Hematopoietic multipotent progenitor cell treated with erythropoietin and hydrocortisone succinate and interleukin-3 and kit ligand, for 6 days (in vitro differentiated cells): Measurements from ENCODE around the gene TMEM106C.
A peak's percentile ranks its signal among the peaks of the same experiment; 100 is the strongest.

Source experiments
- DNase-seq: peaks from one replicate; pipeline ENCODE4 v3.0.0-alpha.2; 2015

The TMEM106C gene

GRCh38 chr12:47999816-48000215, 36.4 kb downstream of the TMEM106C start:
- DNase-seq, result no peak

- DNase-seq, result no peak
Observed at GRCh38 chr12:48000878-48001504, 37.6 kb downstream of the TMEM106C start.

GRCh38 chr12:48001505-48002413, 38.4 kb downstream of the TMEM106C start:
- no peak for DNase-seq

GRCh38 chr12:48002414-48002730, 39.0 kb downstream of the TMEM106C start:
- DNase-seq, result no peak

- DNase-seq, result no peak
Observed at GRCh38 chr12:48002773-48003218, 39.4 kb downstream of the TMEM106C start.

GRCh38 chr12:48003226-48004052, 40.0 kb downstream of the TMEM106C start:
- peak; percentile 26 for DNase-seq

GRCh38 chr12:48004053-48004941, 40.9 kb downstream of the TMEM106C start, which contains the start of gene COL2A1:
TSS of gene COL2A1 (minus strand) at chr12:48004476. CDS start at chr12:48004321, 155 bp downstream.
- peak; percentile 27 for DNase-seq

GRCh38 chr12:48005001-48005749, 41.8 kb downstream of the TMEM106C start:
- DNase-seq, result no peak

GRCh38 chr12:48005750-48006021, 42.3 kb downstream of the TMEM106C start:
- DNase-seq, result no peak

GRCh38 chr12:48007206-48007605, 43.8 kb downstream of the TMEM106C start:
- DNase-seq, result no peak

- no peak for DNase-seq
Observed at GRCh38 chr12:48008349-48008748, 45.0 kb downstream of the TMEM106C start.

- DNase-seq, result no peak
Observed at GRCh38 chr12:48008950-48009349, 45.6 kb downstream of the TMEM106C start.

- DNase-seq, result no peak
Observed at GRCh38 chr12:48009471-48009870, 46.1 kb downstream of the TMEM106C start.

- DNase-seq, result no peak
Observed at GRCh38 chr12:48010366-48010970, 47.1 kb downstream of the TMEM106C start.

- DNase-seq, result no peak
Observed at GRCh38 chr12:48012070-48012469, 48.7 kb downstream of the TMEM106C start.

GRCh38 chr12:48013287-48013686, 49.9 kb downstream of the TMEM106C start:
- no peak for DNase-seq

- no peak for DNase-seq
Observed at GRCh38 chr12:48015129-48015528, 51.7 kb downstream of the TMEM106C start.

- DNase-seq, result no peak
Observed at GRCh38 chr12:48015954-48016353, 52.6 kb downstream of the TMEM106C start.

GRCh38 chr12:48016373-48017020, 53.1 kb downstream of the TMEM106C start:
- DNase-seq, result no peak

- no peak for DNase-seq
Observed at GRCh38 chr12:48017496-48017895, 54.1 kb downstream of the TMEM106C start.
